ENCODE measurements around the gene TTC7B.

Gene TTC7B

DNA sequence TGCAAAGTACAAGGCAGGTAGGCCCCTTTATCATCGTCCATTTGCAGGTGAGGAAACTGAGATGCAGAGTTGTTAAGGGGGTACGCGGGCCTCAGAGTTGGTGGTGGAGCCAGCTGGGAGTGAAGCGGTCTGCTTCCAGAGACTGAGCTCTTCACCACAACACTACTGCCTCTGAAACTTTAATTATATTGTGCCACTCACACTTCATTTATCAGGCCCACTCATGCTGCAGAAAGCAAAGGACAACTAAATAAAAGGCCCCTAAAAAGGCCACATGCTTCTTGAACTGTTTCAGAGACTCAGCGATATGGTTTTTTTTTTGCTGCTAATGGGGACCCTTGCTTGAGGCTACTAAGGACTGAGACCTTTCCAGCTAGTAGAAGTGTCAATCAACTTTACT, 153.1 kb downstream of the TTC7B start:
- no peak for TF ChIP-seq CTCF (IDR thresholded peaks at IDR 0.05)

- TF ChIP-seq CTCF (IDR thresholded peaks at IDR 0.05): no peak
Observed at GRCh38 chr14:90661866-90662265, 154.4 kb downstream of the TTC7B start.

GRCh38 chr14:90660865-90661570, 155.2 kb downstream of the TTC7B start:
- TF ChIP-seq CTCF (IDR thresholded peaks at IDR 0.05): no peak

DNA sequence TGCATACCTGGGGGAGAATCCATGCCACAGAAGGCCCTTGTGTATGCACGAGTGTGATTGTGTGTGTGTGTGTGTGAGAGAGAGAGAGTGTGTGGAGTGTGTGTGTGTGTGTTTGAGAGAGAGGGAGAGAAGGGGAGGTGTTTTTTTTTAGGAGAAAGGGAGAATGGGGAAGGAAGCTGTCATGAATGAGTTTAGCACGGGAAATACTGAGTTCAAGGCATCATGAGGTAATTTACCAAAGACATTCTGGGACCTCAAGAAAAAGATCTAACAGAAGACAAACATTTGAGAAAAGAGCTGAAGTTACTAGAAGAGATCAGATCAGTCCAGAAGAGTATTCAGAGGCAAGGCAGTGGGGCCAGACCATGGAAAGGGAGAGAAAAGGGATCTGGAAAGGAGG, 157.1 kb downstream of the TTC7B start:
- TF ChIP-seq CTCF (IDR thresholded peaks at IDR 0.05): no peak

- TF ChIP-seq CTCF (IDR thresholded peaks at IDR 0.05): no peak
Observed at GRCh38 chr14:90658541-90658967, 157.7 kb downstream of the TTC7B start.

DNA sequence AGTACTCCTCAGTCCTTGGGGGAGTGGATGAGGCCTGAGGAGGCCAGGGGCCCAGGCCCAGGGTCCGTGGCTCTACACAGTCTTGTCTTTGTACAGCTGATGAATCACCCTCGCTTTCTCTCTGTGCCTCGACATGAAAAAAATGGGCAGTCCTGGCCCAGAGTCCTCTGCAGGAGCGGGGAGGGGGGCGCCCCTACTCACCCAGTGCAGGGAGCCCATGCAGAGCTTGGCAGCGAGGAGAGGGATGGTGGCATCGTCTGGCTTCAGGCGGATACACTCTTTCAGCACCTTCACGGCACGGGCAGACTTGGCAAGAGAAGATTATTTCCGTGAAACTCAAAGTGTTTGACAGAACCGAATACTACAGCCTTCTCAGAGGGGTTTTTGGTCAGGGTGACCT, 159.3 kb downstream of the TTC7B start:
- TF ChIP-seq CTCF (IDR thresholded peaks at IDR 0.05): no peak

GRCh38 chr14:90655829-90656228, 160.4 kb downstream of the TTC7B start:
- TF ChIP-seq CTCF (IDR thresholded peaks at IDR 0.05): no peak

- no peak for TF ChIP-seq CTCF (IDR thresholded peaks at IDR 0.05)
Observed at GRCh38 chr14:90654831-90655276, 161.4 kb downstream of the TTC7B start.

Data from LNCAP (cell line).